SU-DHL-6 (cell line): ENCODE data around the gene VSIG8.

Source experiments
- CTCF ChIP-seq: fragments of 200-600 bp; sonication (generic); IDR thresholded peaks from one replicate; pipeline ENCODE4 v1.5.1; 2017; ENCODE audit warnings: antibody characterized with exemption, mild to moderate bottlenecking, low read length, moderate library complexity; ENCODE audit not compliant: insufficient read depth, poor library complexity, severe bottlenecking
- EZH2phosphoT487 ChIP-seq: fragments of 200-600 bp; sonication (generic), shearing (Covaris generic); conservative IDR thresholded peaks from 2 replicates; pipeline ENCODE4 v1.6.1; 2018; ENCODE audit warnings: mild to moderate bottlenecking, antibody characterized with exemption, low read length, moderate library complexity, mixed read lengths

- no peak for TF ChIP-seq CTCF
- TF ChIP-seq EZH2phosphoT487: no peak
Observed at GRCh38 chr1:159843459-159843858, 19.0 kb downstream of the VSIG8 start.
